Mammary epithelial cell (primary cell): ENCODE measurements around the gene LRRC3.

Experiments
- EZH2 ChIP-seq: IDR thresholded peaks from 2 replicates; pipeline ENCODE4 v1.6.1; 2012; ENCODE audit warnings: low read length, inconsistent platforms, borderline replicate concordance
- TF ChIP-seq, protein P1 (sequence below), 2 donors: IDR thresholded peaks in 1 of 2; conservative IDR thresholded peaks in 1 of 2; 2 replicates each; pipeline ENCODE4 v1.5.1; 2011 to 2012; ENCODE audit warnings: inconsistent platforms in 2 of 2, low read length in 2 of 2, mild to moderate bottlenecking in 2 of 2, control low read depth in 1 of 2, low read depth in 1 of 2; ENCODE audit not compliant: insufficient read depth in 1 of 2; ENCODE audit errors: extremely low read depth in 1 of 2

DNA sequence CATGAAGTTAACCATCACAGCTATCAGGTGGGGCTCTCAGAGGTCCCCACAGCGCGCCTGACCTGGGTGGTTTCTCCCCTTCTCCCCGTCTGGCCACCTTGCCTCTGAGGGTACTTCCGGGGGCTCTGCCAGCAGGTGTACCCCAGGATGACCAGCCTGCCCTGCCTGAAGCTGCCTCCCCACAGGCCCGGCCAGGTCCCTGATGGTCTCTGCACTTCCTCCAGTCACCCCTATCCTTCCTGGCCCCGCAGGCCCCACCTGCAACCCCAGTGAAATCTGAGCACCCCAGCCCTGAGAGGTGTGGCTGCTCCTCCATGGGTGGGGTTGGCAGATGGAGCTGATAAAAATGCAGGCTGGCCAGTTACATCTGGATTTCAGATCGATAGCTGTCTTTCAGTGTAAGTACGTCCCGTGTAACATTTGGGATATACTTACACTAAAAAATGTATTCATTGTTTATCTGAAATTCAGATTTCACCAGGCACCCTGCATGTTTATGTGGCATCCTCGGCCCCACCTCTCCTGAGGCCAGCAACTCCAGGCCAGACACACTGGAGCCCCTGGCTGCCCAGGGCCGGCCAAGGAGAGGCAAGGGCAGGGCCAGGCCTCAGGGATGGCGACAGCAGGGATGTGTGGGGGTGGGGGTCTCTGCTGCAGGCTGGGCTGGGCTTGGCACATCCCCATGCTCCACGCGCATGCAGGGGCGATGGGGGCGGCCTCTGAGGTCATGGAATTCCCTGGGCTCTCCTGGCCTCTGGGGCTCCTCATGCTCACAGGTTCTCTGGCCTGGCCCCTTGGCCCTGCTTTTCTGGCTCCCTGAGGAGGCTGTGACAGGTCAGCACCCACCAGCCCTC lies 25.1 kb downstream of the LRRC3 start:
- TF ChIP-seq, protein P1, sequence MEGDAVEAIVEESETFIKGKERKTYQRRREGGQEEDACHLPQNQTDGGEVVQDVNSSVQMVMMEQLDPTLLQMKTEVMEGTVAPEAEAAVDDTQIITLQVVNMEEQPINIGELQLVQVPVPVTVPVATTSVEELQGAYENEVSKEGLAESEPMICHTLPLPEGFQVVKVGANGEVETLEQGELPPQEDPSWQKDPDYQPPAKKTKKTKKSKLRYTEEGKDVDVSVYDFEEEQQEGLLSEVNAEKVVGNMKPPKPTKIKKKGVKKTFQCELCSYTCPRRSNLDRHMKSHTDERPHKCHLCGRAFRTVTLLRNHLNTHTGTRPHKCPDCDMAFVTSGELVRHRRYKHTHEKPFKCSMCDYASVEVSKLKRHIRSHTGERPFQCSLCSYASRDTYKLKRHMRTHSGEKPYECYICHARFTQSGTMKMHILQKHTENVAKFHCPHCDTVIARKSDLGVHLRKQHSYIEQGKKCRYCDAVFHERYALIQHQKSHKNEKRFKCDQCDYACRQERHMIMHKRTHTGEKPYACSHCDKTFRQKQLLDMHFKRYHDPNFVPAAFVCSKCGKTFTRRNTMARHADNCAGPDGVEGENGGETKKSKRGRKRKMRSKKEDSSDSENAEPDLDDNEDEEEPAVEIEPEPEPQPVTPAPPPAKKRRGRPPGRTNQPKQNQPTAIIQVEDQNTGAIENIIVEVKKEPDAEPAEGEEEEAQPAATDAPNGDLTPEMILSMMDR (conservative IDR thresholded peaks at IDR 0.05 in 1 of 2, IDR thresholded peaks at IDR 0.05 in 1 of 2; ENCODE audit: extremely low read depth in 1 of 2, insufficient read depth in 1 of 2, low read depth in 1 of 2, low read length in 2 of 2), result no peak
- TF ChIP-seq EZH2, result no peak
